Measurements from ENCODE around the gene DNAJC4. TPM values are rescaled to one million over a fixed set of nuclear protein-coding genes. Genes with fewer than 3 reads are reported as not detected.

Gene DNAJC4
- total and polyA plus RNA-seq, 12 donors, result 19.9 to 220 (median 66.8) TPM

GRCh38 chr11:64261556-64262080 is 31.3 kb downstream of the DNAJC4 start:
- DNase-seq, result peak in 1 of 7 donors; percentile 25
- no peak overlapping the region for H3K27ac ChIP-seq
- H3K9me3 ChIP-seq (replicated peaks in 1 of 3), result no peaks in the 10 kb centered on the region
- TF ChIP-seq CTCF (IDR thresholded peaks at IDR 0.05) (no peak), POLR2A (IDR thresholded peaks at IDR 0.05) (no peak)
- H3K36me3 ChIP-seq (replicated peaks in 1 of 2), result peaks cover 0 to 98% of the 10 kb centered on the region in 2 donors
- intact Hi-C loops (cut with DNase I), result no loop called here
- WGBS, 4 donors, result 86 to 95% (median 93%) methylated on average over 11 to 18 of the region's 18 CpGs
- H3K27me3 ChIP-seq, result no peaks in the 10 kb centered on the region
- peaks cover 0 to 10% of the 10 kb centered on the region in 2 donors for H3K4me1 ChIP-seq (replicated peaks in 1 of 2)
- H3K4me3 ChIP-seq, result no peak overlapping the region

- TF ChIP-seq CTCF (IDR thresholded peaks at IDR 0.05), result no peak
- TF ChIP-seq POLR2A (IDR thresholded peaks at IDR 0.05), result no peak
- Histone ChIP-seq H3K27me3 (no peaks in the 10 kb centered on the region), H3K4me1 (replicated peaks in 1 of 2) (peaks cover 7 to 17% of the 10 kb centered on the region in 2 donors), H3K27ac (peak overlapping the region in 1 of 5 donors; percentile 38), H3K9me3 (replicated peaks in 1 of 3) (no peaks in the 10 kb centered on the region), H3K36me3 (replicated peaks in 1 of 2) (peaks cover 0 to 90% of the 10 kb centered on the region in 2 donors), H3K4me3 (no peak overlapping the region)
- intact Hi-C loops (cut with DNase I), result no loop called here
- 90 to 94% (median 93%) methylated on average over 11 to 42 of the region's 42 CpGs for WGBS, 4 donors
- no peak for DNase-seq
These were observed 32.1 kb downstream of the DNAJC4 start for GRCh38 chr11:64262271-64263002.

GRCh38 chr11:64263021-64263946 is 32.9 kb downstream of the DNAJC4 start:
- no peak for TF ChIP-seq POLR2A (IDR thresholded peaks at IDR 0.05)
- no peak for TF ChIP-seq CTCF (IDR thresholded peaks at IDR 0.05)
- Histone ChIP-seq H3K4me1 (replicated peaks in 1 of 2) (peaks cover 15 to 25% of the 10 kb centered on the region in 2 donors), H3K9me3 (replicated peaks in 1 of 3) (no peaks in the 10 kb centered on the region), H3K27me3 (no peaks in the 10 kb centered on the region), H3K4me3 (no peak overlapping the region), H3K27ac (peak overlapping the region in 1 of 5 donors; percentile 97), H3K36me3 (replicated peaks in 1 of 2) (peaks cover 0 to 82% of the 10 kb centered on the region in 2 donors)
- no peak for DNase-seq
- WGBS, 4 donors, result 72 to 85% (median 81%) methylated on average over 14 to 29 of the region's 29 CpGs
- intact Hi-C loops (cut with DNase I), result no loop called here

GRCh38 chr11:64263947-64264317 is 33.6 kb downstream of the DNAJC4 start:
- Histone ChIP-seq H3K36me3 (replicated peaks in 1 of 2) (peaks cover 0 to 75% of the 10 kb centered on the region in 2 donors), H3K4me3 (no peak overlapping the region), H3K4me1 (replicated peaks in 1 of 2) (peaks cover 20 to 32% of the 10 kb centered on the region in 2 donors), H3K27ac (peak overlapping the region in 1 of 5 donors; percentile 97), H3K9me3 (replicated peaks in 1 of 3) (no peaks in the 10 kb centered on the region), H3K27me3 (no peaks in the 10 kb centered on the region)
- TF ChIP-seq CTCF (IDR thresholded peaks at IDR 0.05), result no peak
- TF ChIP-seq POLR2A (IDR thresholded peaks at IDR 0.05), result no peak
- intact Hi-C loops (cut with DNase I), result no loop called here
- 84 to 96% (median 91%) methylated on average over 6 to 8 of the region's 8 CpGs for WGBS, 4 donors
- DNase-seq, result no peak

All from adrenal gland (tissue), 12 donors.